ENCODE data around the gene KCNH1.
A peak's percentile ranks its signal among the peaks of the same experiment; 100 is the strongest.

Gene KCNH1

GRCh38 chr1:211036381-211037060 lies 97.4 kb downstream of the KCNH1 start:
- TF ChIP-seq GATA2 (IDR thresholded peaks at IDR 0.05; ENCODE audit: low read depth, low read length) (no peak), GATA3 (IDR thresholded peaks at IDR 0.05; ENCODE audit: low read depth, low read length) (no peak)

- TF ChIP-seq GATA2 (IDR thresholded peaks at IDR 0.05; ENCODE audit: low read depth, low read length) (no peak), GATA3 (IDR thresholded peaks at IDR 0.05; ENCODE audit: low read depth, low read length) (no peak)
These were observed 98.0 kb downstream of the KCNH1 start for GRCh38 chr1:211035821-211036380.

GRCh38 chr1:211033921-211034525 lies 99.9 kb downstream of the KCNH1 start:
- TF ChIP-seq GATA2 (IDR thresholded peaks at IDR 0.05; ENCODE audit: low read depth, low read length) (no peak), GATA3 (IDR thresholded peaks at IDR 0.05; ENCODE audit: low read depth, low read length) (no peak)

GRCh38 chr1:211024901-211025300 lies 109.0 kb downstream of the KCNH1 start:
- no peak for TF ChIP-seq GATA2 (IDR thresholded peaks at IDR 0.05; ENCODE audit: low read depth, low read length)
- no peak for TF ChIP-seq GATA3 (IDR thresholded peaks at IDR 0.05; ENCODE audit: low read depth, low read length)

DNA sequence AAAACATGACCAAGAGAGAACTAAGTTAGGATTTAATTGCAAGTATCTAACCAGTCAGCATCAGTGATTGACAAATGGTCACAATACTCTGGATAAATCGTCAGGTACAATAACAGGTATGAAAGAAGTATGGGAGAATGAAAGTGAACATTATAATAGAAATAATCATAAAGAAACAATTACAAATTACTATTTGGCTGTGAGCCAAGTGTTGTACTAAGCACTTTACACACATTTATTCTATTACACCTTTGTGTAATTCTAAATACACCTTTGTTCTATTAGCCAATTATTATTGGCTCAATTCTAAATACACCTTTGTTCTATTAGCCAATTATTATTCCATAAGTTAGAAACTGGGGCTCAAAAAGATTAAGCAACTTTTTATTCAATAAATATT lies 114.7 kb downstream of the KCNH1 start:
- TF ChIP-seq GATA3 (IDR thresholded peaks at IDR 0.05; ENCODE audit: low read depth, low read length) (no peak), GATA2 (IDR thresholded peaks at IDR 0.05; ENCODE audit: low read depth, low read length) (no peak)

GRCh38 chr1:211018690-211019089 lies 115.3 kb downstream of the KCNH1 start:
- no peak for TF ChIP-seq GATA3 (IDR thresholded peaks at IDR 0.05; ENCODE audit: low read depth, low read length)

DNA sequence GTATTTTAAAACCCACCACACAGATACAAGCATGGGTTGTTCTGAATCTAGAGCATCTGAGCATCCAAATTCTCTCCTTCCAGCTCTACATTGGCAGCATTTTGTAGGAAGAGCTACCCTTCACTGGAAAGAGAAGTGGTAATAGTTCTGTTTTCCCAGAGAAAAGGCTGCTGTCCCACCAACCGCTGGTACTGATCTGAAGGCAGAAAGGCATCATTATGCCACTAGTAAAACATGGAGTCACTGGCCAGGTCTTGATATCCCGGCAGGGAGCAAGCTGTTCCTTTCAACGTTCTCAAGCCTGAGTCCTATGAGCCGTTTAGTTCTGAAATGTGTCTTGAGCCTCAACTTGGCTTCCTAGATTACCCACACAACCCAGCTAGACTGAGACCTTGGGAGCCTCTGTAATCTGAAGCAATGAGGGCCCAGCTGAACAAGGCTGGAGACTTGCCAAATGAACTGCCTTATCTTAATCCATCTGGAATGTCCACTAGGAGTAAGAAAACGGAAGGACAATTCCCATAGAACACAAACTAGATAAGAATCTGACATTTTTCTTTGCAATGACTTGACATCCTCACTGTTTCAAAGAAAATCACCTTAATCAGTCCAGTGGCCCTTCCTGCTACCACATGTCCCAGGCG lies 116.8 kb downstream of the KCNH1 start:
- TF ChIP-seq GATA3 (IDR thresholded peaks at IDR 0.05; ENCODE audit: low read depth, low read length) (peak; percentile 42; the same call in 1 of the 2 replicates), GATA2 (IDR thresholded peaks at IDR 0.05; ENCODE audit: low read depth, low read length) (no peak; the same call in 1 of the 2 replicates)

- TF ChIP-seq GATA3 (IDR thresholded peaks at IDR 0.05; ENCODE audit: low read depth, low read length) (no peak), GATA2 (IDR thresholded peaks at IDR 0.05; ENCODE audit: low read depth, low read length) (no peak)
These were observed 119.7 kb downstream of the KCNH1 start for GRCh38 chr1:211014275-211014674.

GRCh38 chr1:211013346-211014240 lies 120.4 kb downstream of the KCNH1 start:
- TF ChIP-seq GATA3 (IDR thresholded peaks at IDR 0.05; ENCODE audit: low read depth, low read length) (no peak), GATA2 (IDR thresholded peaks at IDR 0.05; ENCODE audit: low read depth, low read length) (no peak)

DNA sequence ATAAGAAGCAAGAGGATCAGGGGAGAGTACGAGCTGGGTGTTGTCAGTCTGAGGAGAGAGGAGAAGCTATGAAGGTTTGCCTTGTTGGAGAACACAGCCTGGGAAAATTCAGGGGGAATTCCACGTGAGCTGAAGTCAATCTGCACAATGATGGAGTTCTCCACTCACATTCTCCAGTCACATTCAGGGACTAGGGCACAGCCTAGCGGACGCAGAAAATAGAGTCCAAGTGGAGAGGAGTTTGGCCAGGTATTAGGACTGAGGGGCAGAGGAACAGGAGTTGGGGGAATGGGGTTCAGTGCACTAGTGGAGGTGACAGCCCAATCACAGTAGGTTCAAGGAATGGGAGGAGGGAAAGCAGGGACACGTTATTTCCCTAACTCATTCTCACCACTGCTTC lies 124.0 kb downstream of the KCNH1 start:
- TF ChIP-seq GATA3 (IDR thresholded peaks at IDR 0.05; ENCODE audit: low read depth, low read length): no peak
- TF ChIP-seq GATA2 (IDR thresholded peaks at IDR 0.05; ENCODE audit: low read depth, low read length): no peak

DNA sequence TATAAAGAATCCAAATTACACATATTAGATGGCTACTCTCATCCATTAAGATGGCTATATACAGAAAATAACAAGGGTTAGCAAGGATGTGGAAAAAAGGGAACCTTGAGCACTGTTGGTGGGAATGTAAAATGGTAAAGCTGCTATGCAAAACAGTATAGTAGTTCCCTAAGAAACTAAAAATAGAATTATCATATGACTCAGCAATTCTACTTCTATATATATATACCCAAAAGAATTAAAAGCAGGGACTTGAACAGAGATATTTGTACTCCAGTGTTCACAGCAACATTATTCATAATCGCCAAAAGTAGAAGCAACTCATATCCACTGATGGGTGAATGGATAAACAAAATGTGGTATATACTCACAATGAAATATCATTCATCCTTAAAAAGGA lies 126.1 kb downstream of the KCNH1 start:
- TF ChIP-seq GATA2 (IDR thresholded peaks at IDR 0.05; ENCODE audit: low read depth, low read length): no peak
- TF ChIP-seq GATA3 (IDR thresholded peaks at IDR 0.05; ENCODE audit: low read depth, low read length): no peak

DNA sequence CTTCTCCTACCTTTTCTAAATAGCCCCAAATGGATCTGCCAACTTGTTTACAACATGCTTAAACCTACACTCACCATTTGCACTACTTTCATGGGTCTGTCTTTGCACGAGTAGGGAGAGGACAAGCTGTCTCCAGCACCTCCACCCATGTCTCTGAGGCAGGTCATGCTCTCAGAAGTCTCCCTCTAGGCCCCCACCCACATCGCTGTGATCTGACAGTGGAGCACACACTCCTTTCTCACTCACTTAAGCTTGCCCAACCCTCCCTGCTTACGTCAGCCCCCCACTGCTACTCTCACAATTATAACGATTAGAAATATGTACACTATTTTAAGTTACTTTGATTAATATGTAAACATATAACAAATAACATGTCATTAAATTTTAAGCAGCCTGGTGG lies 141.1 kb downstream of the KCNH1 start:
- no peak for TF ChIP-seq GATA3 (IDR thresholded peaks at IDR 0.05; ENCODE audit: low read depth, low read length)
- no peak for TF ChIP-seq GATA2 (IDR thresholded peaks at IDR 0.05; ENCODE audit: low read depth, low read length)

DNA sequence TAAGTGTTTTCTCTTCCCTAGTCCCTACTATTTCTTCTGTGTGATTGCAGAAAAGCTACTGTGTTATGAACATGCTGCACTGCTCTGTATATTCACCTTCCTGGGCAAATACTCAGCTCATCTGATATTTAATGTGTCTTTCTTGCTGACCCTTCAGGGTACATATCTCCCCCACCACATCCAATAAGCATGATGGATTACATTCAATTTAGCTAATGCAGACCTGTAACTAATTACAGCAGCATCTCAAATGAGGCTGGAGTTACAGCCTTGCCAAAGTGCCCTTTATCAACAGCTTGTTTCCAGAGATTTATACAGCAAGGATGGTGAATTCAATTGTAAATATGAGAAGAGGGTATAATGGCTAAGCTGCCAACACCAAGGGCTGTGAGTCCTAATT lies 144.0 kb downstream of the KCNH1 start:
- TF ChIP-seq GATA2 (IDR thresholded peaks at IDR 0.05; ENCODE audit: low read depth, low read length) (peak; percentile 43; the same call in 1 of the 2 replicates), GATA3 (IDR thresholded peaks at IDR 0.05; ENCODE audit: low read depth, low read length) (peak; percentile 55; the same call in 1 of the 2 replicates)

GRCh38 chr1:210981490-210981889 lies 152.5 kb downstream of the KCNH1 start:
- TF ChIP-seq GATA3 (IDR thresholded peaks at IDR 0.05; ENCODE audit: low read depth, low read length): no peak
- TF ChIP-seq GATA2 (IDR thresholded peaks at IDR 0.05; ENCODE audit: low read depth, low read length): no peak
